SKM-1 treated with dmso at 0.1 percent for 144 hours (cell line): ENCODE measurements around the gene ATP11C.

ENCODE experiments used
- DNase-seq: peaks from one replicate; lab custom pipeline; 2025; ENCODE audit not compliant: unreplicated experiment; lab: John Stamatoyannopoulos, UW

Gene ATP11C

DNA sequence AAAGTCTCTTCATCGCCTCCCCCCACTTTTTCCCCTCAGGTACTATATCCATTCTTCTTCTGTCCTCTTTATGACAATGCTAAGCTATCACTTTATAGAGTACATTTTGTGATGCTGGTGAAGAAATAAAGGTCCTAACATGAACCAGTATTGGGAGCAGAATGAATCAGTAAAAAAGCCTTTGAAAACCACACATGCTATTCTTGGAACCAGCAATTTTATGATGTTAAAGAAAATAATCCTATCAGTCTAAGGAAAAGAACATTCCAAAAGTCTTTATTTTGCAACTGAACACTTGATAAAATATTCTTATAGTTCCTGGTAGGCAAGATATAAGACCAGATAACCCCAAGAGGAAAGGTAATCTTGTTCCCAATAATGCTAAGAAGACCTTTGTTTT lies 117.1 kb downstream of the ATP11C start:
- no peak for DNase-seq

DNA sequence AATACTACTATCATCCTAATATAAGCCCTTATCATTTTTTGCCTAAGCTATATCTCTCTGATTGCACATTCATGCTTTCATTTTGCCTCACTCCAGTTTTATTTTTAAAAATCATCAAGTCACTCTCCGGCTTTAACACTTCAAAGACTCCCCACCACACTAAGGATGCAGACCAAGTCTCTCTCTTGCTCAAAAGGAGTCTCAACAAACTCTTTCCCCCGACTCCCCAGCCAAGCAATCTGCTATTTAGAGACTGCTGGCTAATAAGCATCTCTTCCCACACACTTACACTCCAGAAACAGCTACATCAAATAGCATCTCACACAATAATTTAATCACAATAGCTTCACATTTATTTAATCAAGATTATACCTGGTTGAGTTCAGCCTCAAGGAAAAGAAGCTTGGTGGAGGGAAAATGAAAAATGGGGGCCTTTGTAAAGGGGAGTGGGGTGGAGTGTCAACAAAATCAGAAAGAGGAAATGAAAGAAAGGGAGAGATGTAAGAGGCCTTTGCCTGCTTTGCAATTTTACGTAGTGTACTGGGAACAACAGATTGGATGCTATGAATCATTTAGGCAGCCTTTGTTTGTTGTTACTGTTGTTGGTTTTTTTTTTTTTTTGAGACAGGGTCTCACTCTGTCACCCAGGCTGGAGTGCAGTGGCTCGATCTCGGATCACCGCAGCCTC lies 120.8 kb downstream of the ATP11C start:
- DNase-seq = no peak

DNA sequence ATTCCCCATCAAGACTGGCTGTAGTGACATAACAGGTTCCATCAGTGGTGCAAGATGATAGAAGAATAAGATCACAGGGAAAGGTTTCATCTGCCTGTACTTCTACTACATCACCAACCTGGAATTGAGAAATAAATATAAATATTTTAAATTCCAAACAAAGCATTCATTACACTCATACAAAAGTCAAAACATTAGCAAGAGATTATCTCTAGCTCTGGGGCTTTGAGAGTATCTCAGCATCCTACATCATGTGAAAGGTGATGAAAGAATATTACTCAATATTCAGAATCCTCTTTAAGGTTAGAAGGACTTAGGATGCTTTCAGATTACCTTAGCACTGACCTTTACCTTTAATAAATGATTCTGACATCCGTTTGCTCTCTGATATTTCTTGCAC lies 128.4 kb downstream of the ATP11C start:
- no peak for DNase-seq

DNA sequence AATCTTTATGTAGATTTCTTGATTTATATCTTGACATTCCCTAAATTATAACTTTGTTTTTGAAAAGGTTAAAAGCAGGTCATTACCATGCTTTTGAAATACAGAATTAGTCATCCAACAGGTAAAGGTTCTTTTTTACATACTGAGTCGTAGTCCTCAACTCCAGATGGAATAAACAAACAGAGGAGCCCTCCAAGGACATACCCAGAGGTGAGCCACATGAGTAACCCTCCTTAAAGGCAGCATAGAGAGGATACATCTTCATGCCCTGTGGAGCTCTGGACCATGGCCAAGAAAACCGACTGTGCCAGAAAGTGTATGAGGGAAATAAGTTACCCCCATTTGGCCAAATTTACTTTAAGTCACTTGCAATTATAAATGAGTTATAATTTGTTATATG lies 129.6 kb downstream of the ATP11C start:
- DNase-seq = no peak

DNA sequence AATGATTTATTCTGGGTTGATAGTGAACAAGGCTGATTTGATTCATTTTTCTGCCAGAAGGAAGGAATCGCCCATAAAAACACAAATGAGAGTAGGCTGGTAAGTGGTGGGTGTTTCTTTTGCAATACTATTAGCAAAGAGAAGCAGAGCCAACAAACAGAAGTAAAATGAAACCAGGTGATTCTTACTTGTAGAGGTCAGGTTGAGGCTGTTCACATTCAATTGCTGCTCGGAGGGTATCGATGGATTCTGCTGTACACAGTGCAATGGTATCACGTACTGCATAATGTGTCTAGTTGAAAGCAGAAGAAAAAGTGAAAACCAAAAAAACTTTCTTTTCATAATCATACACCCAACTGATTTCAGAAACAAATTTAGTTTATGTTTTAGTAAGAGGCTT lies 130.8 kb downstream of the ATP11C start:
- no peak for DNase-seq

DNA sequence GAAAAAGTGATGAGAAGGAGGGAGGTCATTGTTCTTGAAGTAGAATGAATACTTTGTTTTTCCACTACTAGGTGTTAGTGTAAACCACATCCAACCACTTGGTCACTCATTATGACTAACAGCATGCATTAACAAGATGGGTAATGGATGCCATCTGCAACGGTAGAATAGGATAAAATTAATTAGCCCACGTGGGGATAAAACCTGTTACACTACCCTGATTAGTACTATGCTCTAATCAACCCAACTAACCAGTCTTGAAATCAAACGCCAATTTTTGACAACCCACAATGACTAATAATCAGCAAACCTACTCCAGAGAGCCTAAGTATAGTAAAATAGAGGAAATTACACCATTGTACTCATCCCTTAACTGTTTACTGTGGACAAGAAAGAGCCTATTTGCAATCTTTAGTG lies 131.4 kb downstream of the ATP11C start:
- DNase-seq = no peak

DNA sequence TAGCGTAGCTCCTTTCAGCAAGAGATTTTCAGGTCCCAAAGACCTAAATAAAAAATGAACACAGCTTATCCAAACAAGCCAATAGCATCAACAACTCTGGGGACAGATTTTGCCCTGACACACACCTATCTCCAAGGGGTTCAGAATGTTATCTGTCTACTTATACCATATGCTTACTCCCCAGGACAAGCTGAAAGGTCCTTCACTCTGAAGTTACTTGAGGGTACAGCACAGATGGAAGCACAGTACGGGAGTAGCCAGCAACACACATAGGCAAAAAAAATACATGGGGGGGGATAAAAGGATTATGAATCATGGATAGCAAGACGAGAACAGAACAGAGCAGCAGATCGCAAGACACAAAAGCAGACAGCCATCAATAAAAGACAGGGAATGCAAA lies 134.2 kb downstream of the ATP11C start:
- no peak for DNase-seq

DNA sequence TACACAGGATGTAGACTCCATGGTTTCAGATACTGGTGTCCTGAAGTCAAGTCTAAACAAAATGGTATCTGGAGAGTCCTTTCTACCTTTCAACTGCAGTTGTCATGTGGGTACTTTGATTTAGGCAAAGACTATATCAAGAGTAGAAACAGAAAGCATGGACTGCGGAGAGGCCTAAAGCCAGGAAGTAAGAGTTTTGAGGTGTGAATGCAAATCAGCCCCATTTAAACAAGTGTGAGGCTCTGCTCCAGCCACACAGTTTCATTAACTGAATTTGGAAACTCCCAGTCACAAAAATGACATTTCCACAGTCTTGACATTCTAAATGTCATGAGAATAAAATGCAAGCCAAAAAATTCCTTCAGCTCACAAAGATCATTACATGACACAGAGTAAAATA lies 137.7 kb downstream of the ATP11C start:
- DNase-seq = no peak

DNA sequence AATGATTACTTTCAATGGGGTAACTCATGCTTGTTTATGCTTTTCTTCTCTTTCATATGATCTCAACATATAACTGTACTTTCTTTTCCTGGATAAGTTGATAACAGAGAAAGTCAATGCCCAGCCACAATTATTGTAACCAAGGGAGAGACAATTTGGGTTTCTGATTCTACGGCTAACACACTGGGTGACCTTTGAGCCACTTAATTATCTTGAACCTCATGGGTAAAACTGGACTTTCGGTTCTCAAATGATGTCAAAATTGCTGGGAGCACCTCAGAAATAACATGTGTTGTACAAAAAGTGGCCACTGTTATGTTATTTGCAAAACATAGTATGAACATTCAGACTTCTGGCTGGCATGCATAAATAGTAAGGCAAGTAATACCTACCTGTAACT lies 145.3 kb downstream of the ATP11C start:
- DNase-seq = no peak

DNA sequence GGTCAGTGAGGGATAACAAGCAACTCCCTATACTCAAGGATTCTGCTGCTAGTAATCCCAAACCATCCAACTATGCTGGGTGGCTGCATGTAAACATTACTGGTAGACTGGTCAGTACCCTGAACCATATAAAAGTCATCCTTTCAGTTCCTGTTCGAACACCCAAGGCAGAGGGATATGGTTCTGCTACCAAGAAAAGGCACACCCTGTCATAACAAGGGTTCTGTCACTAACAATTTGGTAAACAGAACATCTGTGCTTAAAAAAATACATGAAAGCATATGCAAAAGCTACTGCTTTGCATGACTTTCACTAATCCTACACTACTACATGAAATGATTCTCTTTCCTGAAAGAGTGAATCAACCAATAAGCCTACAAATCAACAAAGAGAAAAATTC lies 148.0 kb downstream of the ATP11C start:
- DNase-seq = no peak

DNA sequence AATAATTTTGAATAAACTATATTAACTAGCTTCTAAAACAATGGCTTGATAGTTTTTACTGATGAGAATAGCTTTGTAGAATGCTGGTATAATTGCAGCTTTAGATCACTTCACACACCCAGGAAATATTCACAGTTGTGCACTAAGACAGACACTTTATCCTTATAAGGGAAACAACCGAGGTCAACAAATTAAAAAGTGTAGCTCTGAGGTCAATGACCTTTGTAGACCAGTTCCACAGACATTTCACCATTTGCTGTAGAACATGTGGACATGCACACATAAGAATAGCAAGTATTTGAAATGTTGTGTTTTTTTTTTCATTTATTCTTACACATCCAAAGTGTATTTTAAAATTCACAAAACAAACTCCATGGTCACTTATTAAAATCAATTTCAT lies 148.9 kb downstream of the ATP11C start:
- DNase-seq = no peak

DNA sequence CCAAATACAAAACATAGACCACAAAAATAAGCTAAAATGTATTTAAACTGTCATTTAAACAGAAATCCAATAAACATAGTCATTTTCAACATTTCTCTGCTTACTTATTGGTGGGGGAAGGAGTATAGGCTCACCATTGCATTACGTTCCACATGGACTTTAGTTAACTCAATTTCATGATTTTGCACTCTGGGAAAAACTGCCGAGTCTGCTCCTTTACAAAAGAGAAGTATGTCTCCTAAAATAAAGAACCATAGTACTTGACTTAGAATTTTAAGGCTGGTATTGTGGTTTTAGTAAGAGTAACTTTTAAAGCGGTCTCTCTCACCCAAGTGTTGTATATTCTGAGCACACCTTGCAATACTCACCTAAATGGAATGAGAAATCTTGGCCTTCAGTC lies 149.8 kb downstream of the ATP11C start:
- DNase-seq = no peak

DNA sequence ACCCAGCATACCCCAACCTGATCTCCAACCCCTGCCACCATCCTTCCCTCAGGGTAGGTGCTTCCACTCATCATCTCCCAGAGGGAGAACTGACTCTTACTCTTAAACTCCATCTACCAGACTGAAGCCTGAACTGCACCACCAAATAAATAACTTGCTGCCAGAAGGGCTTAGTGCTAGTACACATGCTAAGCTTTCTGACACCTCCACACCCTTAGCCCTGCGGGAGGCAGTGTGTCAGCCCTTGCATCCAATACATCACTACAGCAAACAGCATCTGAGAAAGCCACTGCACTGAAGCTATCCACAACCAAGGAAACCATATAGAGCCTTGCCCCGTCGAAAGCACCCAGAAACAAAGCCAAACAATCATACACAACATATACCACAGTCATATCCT lies 156.3 kb downstream of the ATP11C start:
- no peak for DNase-seq

DNA sequence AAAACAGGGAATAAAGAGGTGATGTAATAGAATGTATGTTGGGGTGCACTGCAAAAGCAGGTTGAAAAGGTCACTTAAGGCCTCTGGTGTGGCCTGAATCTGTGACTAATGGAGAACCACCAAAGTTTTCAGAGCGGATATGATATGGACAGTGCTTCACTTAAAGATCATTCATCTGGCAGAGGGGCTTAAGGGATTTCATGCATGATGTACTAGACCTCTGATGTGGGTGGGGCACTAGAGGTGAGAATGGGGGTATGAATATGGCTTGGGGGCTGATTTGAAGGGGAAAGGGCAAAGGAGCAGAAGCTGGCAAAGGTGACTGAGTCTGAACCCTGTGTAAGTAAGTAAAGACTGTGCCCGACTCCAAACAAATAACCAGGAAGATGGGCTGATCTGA lies 162.5 kb downstream of the ATP11C start:
- no peak for DNase-seq

DNA sequence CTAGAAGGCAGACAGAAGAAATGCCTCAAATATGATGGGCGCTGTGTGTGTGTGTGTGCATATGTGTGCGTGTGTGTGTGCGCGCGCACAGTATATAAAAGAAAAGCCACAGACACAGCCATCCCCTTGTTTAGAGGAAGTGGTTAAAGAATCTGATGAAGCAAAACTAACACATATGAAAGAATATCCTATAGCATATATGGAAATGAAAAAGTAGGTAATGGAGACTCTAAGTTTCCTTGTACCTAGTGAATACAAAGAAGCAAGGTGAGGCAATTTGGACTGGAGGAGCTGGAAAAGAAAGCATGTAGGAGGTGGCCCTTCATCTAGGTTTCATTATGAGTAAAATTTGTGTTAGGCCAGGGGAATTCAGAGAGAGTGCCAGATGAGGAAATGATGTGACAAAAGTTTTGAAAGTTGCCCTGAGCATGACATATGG lies 166.3 kb downstream of the ATP11C start:
- no peak for DNase-seq

DNA sequence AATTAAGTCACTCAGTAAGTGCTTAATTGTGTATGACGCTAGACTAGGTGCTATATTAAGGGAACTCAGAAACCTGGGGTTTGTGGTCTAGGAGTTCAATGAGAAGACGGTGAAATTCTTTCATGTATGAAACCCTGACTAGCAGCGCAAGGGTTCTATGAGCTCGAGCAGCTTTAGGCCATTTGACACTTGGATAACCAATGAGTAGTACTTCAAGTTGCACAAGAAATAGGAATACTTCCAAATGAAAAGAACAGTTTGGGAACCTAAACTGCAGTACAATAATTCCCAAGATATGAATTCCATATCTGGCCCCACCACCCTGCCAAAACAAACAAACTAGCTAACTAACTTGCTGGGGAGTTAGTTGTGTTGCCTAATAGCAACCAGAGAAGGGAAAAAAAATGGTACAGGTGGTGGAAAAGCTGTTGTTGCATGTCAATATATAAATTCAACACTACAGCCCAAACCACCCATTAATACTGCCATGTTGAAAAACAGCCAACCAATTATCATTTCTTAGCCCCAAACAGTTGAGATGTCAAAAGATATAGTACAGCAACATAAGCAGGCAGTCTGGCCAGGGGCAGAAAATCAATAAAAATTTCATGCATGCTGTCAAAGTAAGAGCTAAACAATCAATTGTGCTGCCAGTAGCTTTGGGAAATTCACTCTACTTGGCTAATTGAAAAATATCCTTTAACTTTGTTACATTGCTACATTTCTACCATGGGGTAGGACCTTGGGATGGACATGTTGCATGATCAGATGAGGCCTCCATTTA lies 170.3 kb downstream of the ATP11C start:
- DNase-seq = no peak

DNA sequence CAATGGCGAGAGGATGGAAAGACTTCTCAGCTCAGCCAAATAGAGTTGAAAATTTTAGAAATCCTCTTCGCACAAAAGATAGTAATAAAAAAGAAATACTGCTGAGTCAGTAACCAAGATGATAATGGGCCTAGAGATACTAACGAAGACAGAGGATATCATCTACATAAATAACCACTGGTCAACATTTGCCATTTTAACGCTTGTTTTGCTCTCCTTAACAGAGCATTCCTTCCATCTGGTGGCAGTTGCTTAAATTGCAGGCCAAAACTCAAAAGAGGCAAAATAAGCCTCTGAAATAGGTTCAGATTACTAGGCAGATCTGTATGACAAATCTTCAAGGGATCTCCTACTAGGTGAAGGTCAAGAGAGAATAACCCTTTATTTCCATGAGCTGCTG lies 173.2 kb downstream of the ATP11C start:
- DNase-seq = no peak

DNA sequence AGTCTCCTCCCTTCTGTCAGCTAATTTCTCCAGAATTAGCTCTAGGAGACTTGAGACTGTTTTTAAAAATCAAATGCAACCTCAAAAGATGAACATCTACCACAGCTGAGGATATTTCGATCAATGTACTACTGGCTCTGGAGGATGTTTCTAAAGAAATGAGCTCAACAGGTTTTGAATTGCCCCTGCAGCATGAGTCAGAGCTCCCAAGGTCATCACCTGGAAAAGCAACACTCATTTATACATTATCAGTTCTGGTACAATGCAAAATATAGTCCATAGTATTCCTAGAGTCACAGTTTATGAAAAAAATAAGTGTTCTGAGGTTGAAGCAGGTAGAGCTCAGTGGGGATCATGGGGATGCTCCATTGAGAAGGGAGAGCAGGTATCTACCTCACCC lies 174.0 kb downstream of the ATP11C start:
- DNase-seq = no peak

DNA sequence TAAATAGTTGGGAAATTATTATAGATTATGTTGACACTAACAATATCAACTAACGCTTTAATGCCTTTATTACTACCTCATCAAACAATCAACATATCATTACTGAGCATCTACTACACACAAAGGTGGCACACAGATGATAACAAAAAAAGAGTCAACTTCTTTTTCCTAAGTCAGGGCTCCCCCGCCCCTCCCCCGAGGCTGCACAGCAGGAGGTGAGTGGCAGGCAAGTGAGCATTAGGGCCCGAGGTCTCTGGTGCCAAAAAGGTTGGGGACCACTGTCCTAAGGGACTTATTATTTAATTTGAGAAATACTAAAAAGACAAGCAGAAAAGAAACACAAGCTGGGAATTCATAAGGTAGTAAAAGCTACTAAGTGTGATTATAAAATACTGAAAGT lies 174.6 kb downstream of the ATP11C start:
- no peak for DNase-seq

DNA sequence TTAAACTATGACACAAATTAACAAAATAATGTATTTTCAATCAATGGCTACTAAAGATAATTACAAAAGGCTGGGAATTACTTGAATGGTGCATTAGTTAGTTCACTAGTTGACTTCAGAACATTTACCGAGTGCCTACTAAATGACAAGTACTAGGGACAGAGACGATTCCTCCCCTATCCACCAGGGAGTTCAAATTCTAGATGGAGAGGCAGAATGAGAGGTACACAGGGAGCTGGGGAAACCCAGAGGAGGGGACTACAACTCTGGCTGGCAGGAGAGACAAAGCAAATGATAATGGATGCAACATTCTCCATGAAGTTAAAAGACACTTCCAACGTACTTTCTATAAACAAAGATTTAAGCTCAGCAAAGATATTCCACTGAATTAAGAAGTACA lies 181.8 kb downstream of the ATP11C start:
- DNase-seq = no peak

DNA sequence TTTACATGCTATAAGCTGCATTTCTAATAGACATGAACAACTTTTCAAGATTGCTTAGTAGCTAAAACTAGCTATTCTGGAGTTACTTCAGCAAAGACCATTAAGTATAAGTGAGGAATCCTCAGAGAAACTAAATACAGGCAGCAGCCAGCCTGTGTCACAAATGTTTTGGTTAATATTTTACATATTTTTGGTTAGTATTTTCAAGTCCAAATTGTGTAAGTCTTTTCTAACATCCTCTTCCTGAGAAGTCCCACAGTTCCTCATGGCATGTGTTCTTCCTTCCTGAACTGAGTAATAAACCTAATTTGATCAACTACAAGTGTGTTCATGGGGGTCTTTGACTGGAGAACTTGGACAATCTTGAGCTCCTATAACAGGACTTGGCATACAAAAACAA lies 182.5 kb downstream of the ATP11C start:
- no peak for DNase-seq

DNA sequence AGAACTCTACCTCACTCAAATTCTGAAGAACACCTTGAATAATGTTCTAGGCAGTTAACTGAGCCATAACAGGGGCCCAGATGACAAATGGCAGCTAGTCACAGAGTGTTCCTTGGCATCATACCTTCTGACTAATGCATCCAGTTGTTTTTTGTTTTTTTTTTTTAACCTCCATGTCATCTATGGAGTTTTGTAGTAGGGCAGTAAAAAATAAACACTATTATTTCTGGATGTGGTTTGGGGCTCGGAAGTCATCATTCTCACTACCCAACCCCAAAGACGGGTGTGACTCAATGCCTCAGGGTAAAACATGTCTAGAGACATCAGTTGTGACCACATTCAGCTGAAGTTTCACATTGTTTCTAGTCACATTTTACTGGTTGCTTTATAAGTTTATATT lies 193.7 kb downstream of the ATP11C start:
- no peak for DNase-seq

DNA sequence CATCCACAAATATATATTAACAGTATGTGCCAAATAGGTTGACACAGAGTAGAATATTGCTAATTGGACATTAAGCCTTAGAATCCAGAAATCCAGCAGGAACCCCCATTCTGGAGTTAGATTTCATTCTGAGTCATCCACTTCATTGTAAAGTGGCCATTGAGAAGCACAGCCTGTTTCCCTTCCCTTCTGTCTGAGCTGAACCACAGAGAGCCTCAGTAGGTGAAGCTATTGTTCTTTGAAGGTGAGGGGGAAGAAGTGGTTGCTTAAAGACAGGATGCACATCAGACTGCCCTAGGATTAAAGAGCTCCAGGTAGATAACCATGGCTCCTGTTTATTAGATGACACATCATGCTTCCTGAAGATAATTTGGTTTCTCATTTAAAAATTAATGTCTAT lies 194.3 kb downstream of the ATP11C start:
- DNase-seq = no peak
